ENCODE measurements around the gene C9orf43.

Gene C9orf43

GRCh38 chr9:113446323-113446740, 35.8 kb downstream of the C9orf43 start:
- Histone ChIP-seq H3K4me1 (ENCODE audit: insufficient read depth, low read length) (no peaks in the 10 kb centered on the region), H3K9ac (ENCODE audit: low read depth, low read length) (no peak overlapping the region), H3K4me3 (ENCODE audit: low read depth in 1 of 2, low read length in 2 of 2) (no peak overlapping the region), H3K36me3 (ENCODE audit: insufficient read depth, low read length) (no peaks in the 10 kb centered on the region), H3K4me2 (ENCODE audit: insufficient read depth, low read length) (no peak overlapping the region), H3K27ac (ENCODE audit: low read length) (no peak overlapping the region), H2AFZ (ENCODE audit: low read depth, low read length) (no peak overlapping the region), H3K79me2 (ENCODE audit: insufficient read depth, low read length) (no peaks in the 10 kb centered on the region), H4K20me1 (ENCODE audit: insufficient read depth, low read length) (no peaks in the 10 kb centered on the region), H3K27me3 (ENCODE audit: insufficient read depth, low read length, poor library complexity) (no peaks in the 10 kb centered on the region), H3K9me3 (ENCODE audit: insufficient read depth, low read length, severe bottlenecking) (no peaks in the 10 kb centered on the region)
- no peak for DNase-seq
- TF ChIP-seq CTCF (IDR thresholded peaks at IDR 0.05; ENCODE audit: borderline replicate concordance, extremely low read depth, low read length, poor library complexity, severe bottlenecking): peak; percentile 71
- TF ChIP-seq EZH2 (IDR thresholded peaks at IDR 0.05; ENCODE audit: borderline replicate concordance, low read depth, low read length, severe bottlenecking): no peak
- peak; percentile 64 for ATAC-seq (ENCODE audit: insufficient read depth, low read depth)

- no peaks in the 10 kb centered on the region for H3K4me1 ChIP-seq (ENCODE audit: insufficient read depth, low read length)
- no peak overlapping the region for H3K27ac ChIP-seq (ENCODE audit: low read length)
- H2AFZ ChIP-seq (ENCODE audit: low read depth, low read length): no peak overlapping the region
- H3K9ac ChIP-seq (ENCODE audit: low read depth, low read length): no peak overlapping the region
- ATAC-seq (ENCODE audit: insufficient read depth, low read depth) (no peak), DNase-seq (no peak)
- no peak overlapping the region for H3K4me2 ChIP-seq (ENCODE audit: insufficient read depth, low read length)
- no peak overlapping the region for H3K4me3 ChIP-seq (ENCODE audit: low read depth in 1 of 2, low read length in 2 of 2)
- H3K27me3 ChIP-seq (ENCODE audit: insufficient read depth, low read length, poor library complexity): no peaks in the 10 kb centered on the region
- TF ChIP-seq CTCF (IDR thresholded peaks at IDR 0.05; ENCODE audit: borderline replicate concordance, extremely low read depth, low read length, poor library complexity, severe bottlenecking) (no peak), EZH2 (IDR thresholded peaks at IDR 0.05; ENCODE audit: borderline replicate concordance, low read depth, low read length, severe bottlenecking) (no peak)
- H3K79me2 ChIP-seq (ENCODE audit: insufficient read depth, low read length): no peaks in the 10 kb centered on the region
- H3K9me3 ChIP-seq (ENCODE audit: insufficient read depth, low read length, severe bottlenecking): no peaks in the 10 kb centered on the region
- H3K36me3 ChIP-seq (ENCODE audit: insufficient read depth, low read length): no peaks in the 10 kb centered on the region
- no peaks in the 10 kb centered on the region for H4K20me1 ChIP-seq (ENCODE audit: insufficient read depth, low read length)
Measured at GRCh38 chr9:113449376-113449775, 38.8 kb downstream of the C9orf43 start.

GRCh38 chr9:113452113-113452605, 41.6 kb downstream of the C9orf43 start:
- TF ChIP-seq CTCF (IDR thresholded peaks at IDR 0.05; ENCODE audit: borderline replicate concordance, extremely low read depth, low read length, poor library complexity, severe bottlenecking): no peak
- no peak for TF ChIP-seq EZH2 (IDR thresholded peaks at IDR 0.05; ENCODE audit: borderline replicate concordance, low read depth, low read length, severe bottlenecking)
- Histone ChIP-seq H3K4me1 (ENCODE audit: insufficient read depth, low read length) (0 out of 2 replicates have a peak, but pooled peaks cover 3% of the 10 kb centered on the region), H3K9ac (ENCODE audit: low read depth, low read length) (no peak overlapping the region), H3K4me2 (ENCODE audit: insufficient read depth, low read length) (no peak overlapping the region), H3K27ac (ENCODE audit: low read length) (no peak overlapping the region), H3K36me3 (ENCODE audit: insufficient read depth, low read length) (no peaks in the 10 kb centered on the region), H3K27me3 (ENCODE audit: insufficient read depth, low read length, poor library complexity) (no peaks in the 10 kb centered on the region), H3K9me3 (ENCODE audit: insufficient read depth, low read length, severe bottlenecking) (no peaks in the 10 kb centered on the region), H3K4me3 (ENCODE audit: low read depth in 1 of 2, low read length in 2 of 2) (no peak overlapping the region), H2AFZ (ENCODE audit: low read depth, low read length) (no peak overlapping the region), H4K20me1 (ENCODE audit: insufficient read depth, low read length) (no peaks in the 10 kb centered on the region), H3K79me2 (ENCODE audit: insufficient read depth, low read length) (no peaks in the 10 kb centered on the region)
- DNase-seq: no peak
- no peak for ATAC-seq (ENCODE audit: insufficient read depth, low read depth)

Measured in DND-41 (cell line).